A549 (cell line): ENCODE measurements around the gene PLCB1.

ENCODE experiments used
- CBX2 ChIP-seq: fragments of 200-600 bp; sonication (generic); IDR thresholded peaks from 2 replicates; pipeline ENCODE4 v1.6.1; 2016; ENCODE audit warnings: low read depth, mild to moderate bottlenecking, borderline replicate concordance
- CEBPB ChIP-seq, 2 experiments: fragments of >200 bp in 1 of 2; sonication (Bioruptor Twin) in 1 of 2; formaldehyde crosslinking in 1 of 2; IDR thresholded peaks; 2 replicates each; pipeline ENCODE4 v1.6.1; 2012 to 2016
- CHD4 ChIP-seq: fragments of 200-600 bp; sonication (generic); IDR thresholded peaks from 2 replicates; pipeline ENCODE4 v1.6.1; 2016; ENCODE audit warnings: antibody characterized with exemption, mild to moderate bottlenecking, borderline replicate concordance
- EP300 ChIP-seq, 2 experiments: fragments of >200 bp; sonication (Bioruptor Twin); formaldehyde crosslinking; IDR thresholded peaks; 2 replicates in 1 of 2; 3 replicates in 1 of 2; pipeline ENCODE4 v1.6.1; 2016 to 2017
- KDM5A ChIP-seq: fragments of 200-600 bp; sonication (generic); IDR thresholded peaks from 2 replicates; pipeline ENCODE4 v1.6.1; 2016; ENCODE audit warnings: antibody characterized with exemption, mild to moderate bottlenecking
- POLR2A ChIP-seq: IDR thresholded peaks from 2 replicates; pipeline ENCODE4 v1.6.1; 2012; ENCODE audit warnings: mild to moderate bottlenecking, low read length
- RFX5 ChIP-seq: fragments of 450-650 bp; IDR thresholded peaks from 2 replicates; pipeline ENCODE4 v1.7.1; 2014; ENCODE audit warnings: antibody characterized with exemption, mild to moderate bottlenecking, moderate library complexity
- RNF2 ChIP-seq: fragments of 200-600 bp; sonication (generic); IDR thresholded peaks from 2 replicates; pipeline ENCODE4 v1.6.1; 2016; ENCODE audit warnings: low read depth, mild to moderate bottlenecking, antibody characterized with exemption, moderate library complexity, borderline replicate concordance
- SMC3 ChIP-seq: fragments of >200 bp; sonication (Bioruptor Twin); formaldehyde crosslinking; IDR thresholded peaks from 3 replicates; pipeline ENCODE4 v1.6.1; 2018; ENCODE audit warnings: inconsistent platforms
- TF ChIP-seq, protein P1 (sequence below): fragments of >200 bp; sonication (Bioruptor Twin); formaldehyde crosslinking; IDR thresholded peaks from 3 replicates; pipeline ENCODE4 v1.5.1; 2016
- TF ChIP-seq, protein P2 (sequence below): IDR thresholded peaks from 2 replicates; pipeline ENCODE4 v1.6.1; 2012
- TF ChIP-seq, protein P3 (sequence below): fragments of 200-600 bp; sonication (generic); IDR thresholded peaks from 2 replicates; pipeline ENCODE4 v1.6.1; 2016; ENCODE audit warnings: antibody characterized with exemption, mild to moderate bottlenecking, moderate library complexity

DNA sequence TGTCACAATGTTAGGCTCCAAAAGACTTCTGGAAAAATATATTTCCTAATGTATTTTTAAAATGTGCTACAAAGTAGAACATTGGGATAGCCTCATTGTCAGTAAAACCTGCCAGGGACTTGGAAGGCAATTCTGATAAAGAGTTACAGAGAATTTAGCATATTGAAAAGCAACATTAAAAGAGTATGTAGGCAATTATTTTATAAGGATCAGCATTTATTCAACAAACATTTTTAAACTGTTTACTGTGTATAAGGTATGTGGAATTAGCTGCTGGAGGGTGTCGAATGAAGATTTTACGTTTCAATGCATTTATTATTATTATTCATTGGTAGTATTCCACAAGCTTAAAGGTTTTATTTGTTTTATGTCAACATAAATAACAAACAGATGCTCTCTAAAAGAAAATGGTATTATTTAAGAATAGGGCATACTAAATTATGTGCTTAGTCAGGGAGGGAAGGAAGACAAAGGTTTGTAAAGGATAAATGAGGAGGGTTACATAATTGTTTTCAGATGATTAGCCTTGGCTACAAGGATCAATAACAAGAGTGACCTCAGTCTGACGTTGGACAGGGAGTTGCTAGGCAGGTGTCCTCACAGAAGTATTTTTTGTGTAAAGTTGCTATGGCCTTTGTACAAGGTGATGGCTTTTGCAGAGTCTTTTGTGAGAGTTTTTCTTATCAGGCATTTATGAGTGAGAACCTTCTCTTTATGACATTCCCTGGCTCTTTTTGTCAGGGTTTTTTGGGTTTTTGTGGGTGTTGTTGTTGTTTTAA is 623.5 kb downstream of the PLCB1 start:
- TF ChIP-seq, protein P1, sequence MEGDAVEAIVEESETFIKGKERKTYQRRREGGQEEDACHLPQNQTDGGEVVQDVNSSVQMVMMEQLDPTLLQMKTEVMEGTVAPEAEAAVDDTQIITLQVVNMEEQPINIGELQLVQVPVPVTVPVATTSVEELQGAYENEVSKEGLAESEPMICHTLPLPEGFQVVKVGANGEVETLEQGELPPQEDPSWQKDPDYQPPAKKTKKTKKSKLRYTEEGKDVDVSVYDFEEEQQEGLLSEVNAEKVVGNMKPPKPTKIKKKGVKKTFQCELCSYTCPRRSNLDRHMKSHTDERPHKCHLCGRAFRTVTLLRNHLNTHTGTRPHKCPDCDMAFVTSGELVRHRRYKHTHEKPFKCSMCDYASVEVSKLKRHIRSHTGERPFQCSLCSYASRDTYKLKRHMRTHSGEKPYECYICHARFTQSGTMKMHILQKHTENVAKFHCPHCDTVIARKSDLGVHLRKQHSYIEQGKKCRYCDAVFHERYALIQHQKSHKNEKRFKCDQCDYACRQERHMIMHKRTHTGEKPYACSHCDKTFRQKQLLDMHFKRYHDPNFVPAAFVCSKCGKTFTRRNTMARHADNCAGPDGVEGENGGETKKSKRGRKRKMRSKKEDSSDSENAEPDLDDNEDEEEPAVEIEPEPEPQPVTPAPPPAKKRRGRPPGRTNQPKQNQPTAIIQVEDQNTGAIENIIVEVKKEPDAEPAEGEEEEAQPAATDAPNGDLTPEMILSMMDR, result no peak
- no peak for TF ChIP-seq KDM5A
- TF ChIP-seq, protein P2, sequence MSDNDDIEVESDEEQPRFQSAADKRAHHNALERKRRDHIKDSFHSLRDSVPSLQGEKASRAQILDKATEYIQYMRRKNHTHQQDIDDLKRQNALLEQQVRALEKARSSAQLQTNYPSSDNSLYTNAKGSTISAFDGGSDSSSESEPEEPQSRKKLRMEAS, result no peak
- no peak for TF ChIP-seq SMC3
- no peak for TF ChIP-seq RNF2
- TF ChIP-seq POLR2A, result no peak
- no peak for TF ChIP-seq EP300 (IDR thresholded peaks at IDR 0.05)
- no peak for TF ChIP-seq CEBPB (IDR thresholded peaks at IDR 0.05)
- no peak for TF ChIP-seq CBX2
- no peak for TF ChIP-seq CHD4
- no peak for TF ChIP-seq RFX5
- TF ChIP-seq, protein P3, sequence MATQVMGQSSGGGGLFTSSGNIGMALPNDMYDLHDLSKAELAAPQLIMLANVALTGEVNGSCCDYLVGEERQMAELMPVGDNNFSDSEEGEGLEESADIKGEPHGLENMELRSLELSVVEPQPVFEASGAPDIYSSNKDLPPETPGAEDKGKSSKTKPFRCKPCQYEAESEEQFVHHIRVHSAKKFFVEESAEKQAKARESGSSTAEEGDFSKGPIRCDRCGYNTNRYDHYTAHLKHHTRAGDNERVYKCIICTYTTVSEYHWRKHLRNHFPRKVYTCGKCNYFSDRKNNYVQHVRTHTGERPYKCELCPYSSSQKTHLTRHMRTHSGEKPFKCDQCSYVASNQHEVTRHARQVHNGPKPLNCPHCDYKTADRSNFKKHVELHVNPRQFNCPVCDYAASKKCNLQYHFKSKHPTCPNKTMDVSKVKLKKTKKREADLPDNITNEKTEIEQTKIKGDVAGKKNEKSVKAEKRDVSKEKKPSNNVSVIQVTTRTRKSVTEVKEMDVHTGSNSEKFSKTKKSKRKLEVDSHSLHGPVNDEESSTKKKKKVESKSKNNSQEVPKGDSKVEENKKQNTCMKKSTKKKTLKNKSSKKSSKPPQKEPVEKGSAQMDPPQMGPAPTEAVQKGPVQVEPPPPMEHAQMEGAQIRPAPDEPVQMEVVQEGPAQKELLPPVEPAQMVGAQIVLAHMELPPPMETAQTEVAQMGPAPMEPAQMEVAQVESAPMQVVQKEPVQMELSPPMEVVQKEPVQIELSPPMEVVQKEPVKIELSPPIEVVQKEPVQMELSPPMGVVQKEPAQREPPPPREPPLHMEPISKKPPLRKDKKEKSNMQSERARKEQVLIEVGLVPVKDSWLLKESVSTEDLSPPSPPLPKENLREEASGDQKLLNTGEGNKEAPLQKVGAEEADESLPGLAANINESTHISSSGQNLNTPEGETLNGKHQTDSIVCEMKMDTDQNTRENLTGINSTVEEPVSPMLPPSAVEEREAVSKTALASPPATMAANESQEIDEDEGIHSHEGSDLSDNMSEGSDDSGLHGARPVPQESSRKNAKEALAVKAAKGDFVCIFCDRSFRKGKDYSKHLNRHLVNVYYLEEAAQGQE, result no peak
